DND-41 (cell line): ENCODE measurements around the gene C1orf52.

Experiments
- EZH2 ChIP-seq: IDR thresholded peaks from 3 replicates; pipeline ENCODE4 v1.6.1; 2012; ENCODE audit warnings: borderline replicate concordance, low read depth, mild to moderate bottlenecking, moderate library complexity, low read length, inconsistent platforms; ENCODE audit not compliant: severe bottlenecking
- TF ChIP-seq, protein P1 (sequence below): IDR thresholded peaks from 2 replicates; pipeline ENCODE4 v1.5.1; 2012; ENCODE audit warnings: borderline replicate concordance, low read length, moderate library complexity, mild to moderate bottlenecking; ENCODE audit not compliant: poor library complexity, severe bottlenecking; ENCODE audit errors: extremely low read depth

GRCh38 chr1:85308833-85309350 lies 49.4 kb upstream of the C1orf52 start:
- TF ChIP-seq EZH2, result no peak
- TF ChIP-seq, protein P1, sequence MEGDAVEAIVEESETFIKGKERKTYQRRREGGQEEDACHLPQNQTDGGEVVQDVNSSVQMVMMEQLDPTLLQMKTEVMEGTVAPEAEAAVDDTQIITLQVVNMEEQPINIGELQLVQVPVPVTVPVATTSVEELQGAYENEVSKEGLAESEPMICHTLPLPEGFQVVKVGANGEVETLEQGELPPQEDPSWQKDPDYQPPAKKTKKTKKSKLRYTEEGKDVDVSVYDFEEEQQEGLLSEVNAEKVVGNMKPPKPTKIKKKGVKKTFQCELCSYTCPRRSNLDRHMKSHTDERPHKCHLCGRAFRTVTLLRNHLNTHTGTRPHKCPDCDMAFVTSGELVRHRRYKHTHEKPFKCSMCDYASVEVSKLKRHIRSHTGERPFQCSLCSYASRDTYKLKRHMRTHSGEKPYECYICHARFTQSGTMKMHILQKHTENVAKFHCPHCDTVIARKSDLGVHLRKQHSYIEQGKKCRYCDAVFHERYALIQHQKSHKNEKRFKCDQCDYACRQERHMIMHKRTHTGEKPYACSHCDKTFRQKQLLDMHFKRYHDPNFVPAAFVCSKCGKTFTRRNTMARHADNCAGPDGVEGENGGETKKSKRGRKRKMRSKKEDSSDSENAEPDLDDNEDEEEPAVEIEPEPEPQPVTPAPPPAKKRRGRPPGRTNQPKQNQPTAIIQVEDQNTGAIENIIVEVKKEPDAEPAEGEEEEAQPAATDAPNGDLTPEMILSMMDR, result no peak
